HL-60/S4 treated with phorbol 12-myristate 13-acetate at 8.2 ng/mL for 4 days and 3 days (cell line): ENCODE data around the gene BIN1.

Experiments
- in situ Hi-C: fragments of 300-500 bp; cut with MboI; formaldehyde crosslinking; loops from 2 replicates; pipeline ENCODE4 v1.15.0; 2022; ENCODE audit warnings: low sequenced_read_pairs

Gene BIN1, protein sequence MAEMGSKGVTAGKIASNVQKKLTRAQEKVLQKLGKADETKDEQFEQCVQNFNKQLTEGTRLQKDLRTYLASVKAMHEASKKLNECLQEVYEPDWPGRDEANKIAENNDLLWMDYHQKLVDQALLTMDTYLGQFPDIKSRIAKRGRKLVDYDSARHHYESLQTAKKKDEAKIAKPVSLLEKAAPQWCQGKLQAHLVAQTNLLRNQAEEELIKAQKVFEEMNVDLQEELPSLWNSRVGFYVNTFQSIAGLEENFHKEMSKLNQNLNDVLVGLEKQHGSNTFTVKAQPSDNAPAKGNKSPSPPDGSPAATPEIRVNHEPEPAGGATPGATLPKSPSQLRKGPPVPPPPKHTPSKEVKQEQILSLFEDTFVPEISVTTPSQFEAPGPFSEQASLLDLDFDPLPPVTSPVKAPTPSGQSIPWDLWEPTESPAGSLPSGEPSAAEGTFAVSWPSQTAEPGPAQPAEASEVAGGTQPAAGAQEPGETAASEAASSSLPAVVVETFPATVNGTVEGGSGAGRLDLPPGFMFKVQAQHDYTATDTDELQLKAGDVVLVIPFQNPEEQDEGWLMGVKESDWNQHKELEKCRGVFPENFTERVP

DNA sequence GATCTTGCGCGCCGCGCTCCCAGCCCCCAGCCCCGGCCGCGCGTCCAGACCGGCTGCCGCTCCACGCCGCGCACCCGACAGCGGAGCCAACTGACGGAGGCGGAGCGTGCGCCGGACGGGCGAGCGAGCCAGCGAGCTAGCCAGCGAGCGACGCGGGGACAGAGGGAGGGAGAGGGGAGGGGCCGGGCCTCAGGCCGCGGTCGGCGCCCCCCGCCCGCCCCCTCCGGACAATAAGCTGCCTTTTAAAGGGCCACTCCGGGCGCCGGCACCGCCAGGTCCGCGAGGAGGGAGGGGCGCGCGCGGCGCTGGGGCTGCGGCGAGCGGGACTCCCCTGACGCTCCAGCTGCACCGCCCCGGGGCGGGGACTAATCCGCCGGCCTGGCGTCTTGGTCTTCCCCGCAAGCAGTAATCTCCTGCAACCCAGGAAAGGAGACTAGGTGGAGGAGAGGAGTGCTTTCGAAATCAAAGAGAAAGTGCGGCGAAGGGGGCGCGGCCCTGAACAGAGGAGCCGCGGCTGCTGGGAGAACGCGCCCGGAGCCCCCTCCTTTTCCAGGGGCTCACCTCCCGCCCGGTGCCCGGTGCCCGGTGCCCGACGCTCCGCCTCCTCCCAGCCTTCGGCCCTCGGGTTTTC is at the start of gene BIN1:
TSS of gene BIN1 (minus strand) at position 164 of the 631 bp plus-strand sequence. CDS start 211 bp downstream, outside the sequence.
- in situ Hi-C loops: no loop called here

DNA sequence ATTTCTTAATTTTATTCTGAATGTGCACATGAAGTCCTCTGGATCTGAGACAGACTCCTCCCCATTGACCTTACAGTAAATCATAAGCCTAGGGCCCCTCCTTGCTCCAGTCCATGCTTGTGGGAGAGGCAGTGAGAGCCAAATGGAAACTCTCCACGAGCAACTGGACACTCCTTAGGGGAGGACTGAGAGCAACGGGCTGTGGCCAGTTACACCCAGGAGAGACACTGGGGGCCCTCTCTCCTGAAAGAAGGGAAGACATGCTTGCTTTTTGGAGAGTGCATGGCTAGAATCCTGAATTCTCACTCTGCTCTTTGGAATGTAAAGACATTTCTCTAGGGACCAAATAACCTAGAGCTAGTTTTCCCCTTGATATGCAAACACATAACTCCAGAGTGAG is 49.0 kb upstream of the BIN1 start:
- in situ Hi-C loops: no loop called here

DNA sequence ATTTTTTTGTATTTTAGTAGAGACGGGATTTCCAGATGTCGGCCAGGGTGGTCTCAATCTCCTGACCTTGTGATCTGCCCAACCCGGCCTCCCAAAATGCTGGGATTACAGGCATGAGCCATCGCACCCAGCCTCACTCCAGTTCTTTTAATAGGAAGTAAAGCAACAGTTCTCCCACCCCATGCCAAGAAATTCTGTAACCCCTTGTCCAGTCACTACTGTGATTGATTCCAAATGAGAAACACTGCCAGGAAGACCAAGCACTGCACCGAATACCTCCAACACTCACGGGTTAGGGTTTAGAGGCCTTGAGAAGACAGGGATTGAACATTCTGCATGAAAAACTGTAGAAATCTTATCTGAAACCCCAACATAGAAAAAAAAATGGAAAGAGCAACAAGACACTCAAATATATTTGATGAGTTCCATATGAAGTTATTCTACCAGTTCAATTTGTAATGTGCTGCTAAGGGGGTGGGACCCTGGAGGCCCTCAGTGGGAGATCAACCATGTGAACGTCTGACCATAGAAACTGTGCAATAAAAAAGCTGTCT is 48.2 kb upstream of the BIN1 start:
- in situ Hi-C loops: no loop called here

DNA sequence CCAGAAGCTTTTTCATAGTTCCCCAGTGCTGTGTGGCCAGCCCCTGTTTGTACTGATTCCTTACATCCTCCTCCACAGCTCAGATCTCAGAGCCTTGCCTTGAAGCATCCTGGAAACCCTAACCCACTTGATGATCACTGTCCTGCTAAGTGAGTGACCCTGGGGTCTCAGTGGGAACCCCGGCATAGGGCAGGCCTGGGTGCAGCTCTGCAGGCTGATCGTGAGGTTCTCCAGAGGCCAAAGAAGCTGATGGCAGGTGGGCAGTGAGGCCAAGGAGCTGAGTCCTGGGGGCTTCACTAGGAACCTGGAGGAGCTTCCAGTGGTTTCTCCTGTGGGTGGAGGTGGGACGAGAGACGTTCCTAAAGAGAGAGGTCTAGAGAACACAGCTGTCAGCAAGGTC is 47.4 kb upstream of the BIN1 start:
- in situ Hi-C loops: no loop called here

DNA sequence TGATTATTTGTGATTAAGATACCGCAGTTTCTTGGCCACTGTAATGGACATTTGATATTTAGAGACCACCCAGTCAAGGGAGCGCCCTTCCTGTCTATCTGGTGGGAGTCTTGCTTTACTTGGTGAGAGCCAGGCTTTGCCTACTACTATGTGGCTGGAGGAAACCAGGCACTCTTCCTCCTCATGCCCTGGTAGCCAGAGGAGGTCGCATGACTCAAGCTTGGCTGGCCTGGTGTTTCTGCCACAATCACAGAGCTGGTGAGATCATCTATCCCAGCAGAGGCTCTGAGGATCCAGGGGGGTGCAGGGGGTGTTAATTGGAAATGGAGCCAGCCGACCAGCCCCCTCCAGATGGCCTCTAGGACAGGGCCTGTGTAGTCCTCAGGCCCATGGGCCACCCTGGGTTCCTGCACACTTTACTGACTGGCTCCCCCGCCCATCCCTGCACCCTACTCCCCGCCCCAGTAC is 46.8 kb upstream of the BIN1 start:
- in situ Hi-C loops: no loop called here

DNA sequence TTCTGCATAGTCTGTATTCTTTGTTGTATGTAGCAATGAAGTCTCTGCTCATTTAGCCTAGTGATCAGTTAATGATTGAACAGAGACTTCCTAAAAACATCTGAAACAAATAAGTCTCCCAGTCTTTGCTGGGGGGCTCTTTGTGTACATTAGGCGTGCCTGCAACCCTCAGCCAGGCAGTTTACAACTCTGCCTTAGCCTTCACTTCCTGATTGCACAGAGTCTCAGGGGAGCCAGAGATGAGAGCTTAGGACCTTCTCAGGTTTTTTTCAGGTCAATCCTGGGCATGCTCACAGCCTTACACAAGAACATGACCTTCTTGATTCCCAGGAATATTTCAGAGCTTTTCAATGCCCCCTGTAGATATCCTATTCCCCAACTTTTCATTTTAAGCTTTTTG is 44.0 kb upstream of the BIN1 start:
- in situ Hi-C loops: no loop called here

DNA sequence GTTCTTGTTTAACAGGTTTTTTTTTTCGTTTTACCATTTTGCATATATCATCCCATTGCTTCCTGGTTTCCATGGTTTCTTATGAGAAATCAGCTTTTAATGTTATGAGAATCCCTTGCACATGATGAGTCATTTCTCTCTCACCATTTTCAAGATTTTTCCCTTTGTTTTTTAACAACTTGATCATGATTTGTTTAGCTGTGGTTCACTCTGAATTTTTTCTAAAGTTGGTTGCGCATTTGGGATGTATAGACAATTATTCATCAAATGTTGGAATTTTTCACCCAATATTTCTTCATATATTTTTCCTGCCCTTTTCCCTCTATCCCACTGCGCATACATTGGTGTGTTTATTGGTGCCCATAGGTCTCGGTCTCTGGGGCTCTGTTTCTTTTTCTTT is 42.4 kb upstream of the BIN1 start:
- in situ Hi-C loops: no loop called here

DNA sequence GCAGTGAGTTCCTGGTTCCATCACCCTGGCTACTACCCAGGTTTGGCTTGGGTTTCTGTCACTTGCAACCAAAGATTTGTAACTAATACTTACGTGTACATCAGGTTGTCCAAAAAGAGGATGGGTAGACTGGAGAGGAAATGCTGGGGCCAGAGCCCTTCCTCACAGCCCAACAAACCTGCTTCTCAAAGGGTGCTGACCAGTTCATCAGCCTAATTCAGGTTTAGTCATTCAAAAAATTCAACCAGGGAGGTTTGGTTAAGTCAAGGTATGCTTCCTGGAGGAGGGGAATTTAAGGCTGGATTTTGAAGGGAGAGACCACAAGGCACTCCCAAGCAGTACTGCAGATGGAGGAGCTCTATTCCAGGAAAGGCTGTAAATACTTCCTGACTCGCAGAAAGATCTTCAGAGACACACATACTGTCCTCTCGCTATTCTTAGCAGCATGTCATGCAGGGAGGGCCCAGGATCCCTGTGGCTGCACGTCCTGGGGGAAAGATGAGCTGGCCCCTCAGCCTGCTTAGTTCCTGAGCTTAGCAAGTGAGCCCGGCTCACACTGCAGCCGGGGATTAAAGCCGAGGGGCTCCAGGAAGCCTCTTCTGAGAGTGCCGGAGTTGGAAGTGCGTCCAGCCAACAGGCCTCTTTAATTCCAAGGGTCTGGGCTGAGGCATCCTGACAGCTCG is 40.0 kb upstream of the BIN1 start:
- in situ Hi-C loops: no loop called here

DNA sequence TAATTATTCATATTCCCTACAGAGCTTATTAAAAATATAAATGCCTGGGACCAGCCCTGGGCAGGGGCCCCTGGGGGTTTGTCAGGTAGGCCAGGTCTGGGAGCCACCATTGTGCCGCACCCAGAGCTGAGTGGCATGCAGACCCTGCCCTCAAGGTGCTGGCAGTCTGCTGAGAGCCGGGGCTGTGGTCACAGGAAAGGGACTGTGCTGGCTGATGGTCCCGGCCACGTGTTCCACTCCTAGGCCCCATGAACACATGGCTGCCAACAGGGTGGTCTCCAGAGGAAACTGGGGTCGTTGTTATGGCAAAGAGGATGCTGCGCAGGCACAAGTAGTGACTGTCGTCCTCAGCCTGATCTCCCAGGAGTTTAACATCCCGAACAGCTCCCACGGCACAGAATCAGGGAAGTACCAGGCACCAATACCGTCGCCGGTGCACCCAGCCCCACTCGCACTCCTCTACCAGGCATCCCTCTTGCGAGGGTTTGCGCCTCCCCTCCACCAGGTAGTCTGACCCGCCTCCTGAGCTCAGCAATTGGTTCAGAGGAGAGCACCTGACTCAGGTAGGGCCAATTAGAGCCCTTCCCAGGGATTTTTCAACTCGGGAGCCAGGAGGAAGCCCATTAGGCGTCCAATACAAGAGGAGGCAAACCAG is 39.2 kb upstream of the BIN1 start:
- in situ Hi-C loops: no loop called here

DNA sequence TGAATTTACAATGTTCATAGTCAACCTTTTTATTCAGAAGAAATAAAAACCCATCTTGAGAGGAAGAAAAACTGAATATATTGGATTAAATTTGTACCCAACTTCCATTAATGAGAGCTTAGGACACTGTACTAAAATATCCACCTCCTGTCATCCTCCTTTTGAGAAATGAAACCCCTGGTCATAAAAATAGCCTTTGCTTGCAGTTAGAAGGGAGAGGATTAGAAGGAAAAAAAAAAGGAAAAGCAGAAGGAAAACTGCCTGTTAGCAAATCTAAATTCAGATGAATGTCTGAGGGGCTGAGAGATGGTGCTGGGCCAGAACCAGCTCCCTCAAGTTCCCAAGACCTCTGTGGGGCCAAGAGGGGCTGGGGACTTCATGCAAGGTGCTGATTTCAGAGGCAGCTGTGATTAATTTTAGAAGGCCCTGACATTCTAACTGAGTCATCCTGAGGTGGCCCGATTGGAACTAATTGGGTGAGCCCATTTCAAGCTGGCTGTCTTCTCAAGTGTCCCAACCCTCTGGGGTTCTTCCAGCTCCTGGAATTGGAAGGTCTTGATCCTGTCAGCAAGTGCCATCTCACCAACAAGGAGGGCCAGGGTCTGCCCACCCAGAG is 38.4 kb upstream of the BIN1 start:
- in situ Hi-C loops: no loop called here

DNA sequence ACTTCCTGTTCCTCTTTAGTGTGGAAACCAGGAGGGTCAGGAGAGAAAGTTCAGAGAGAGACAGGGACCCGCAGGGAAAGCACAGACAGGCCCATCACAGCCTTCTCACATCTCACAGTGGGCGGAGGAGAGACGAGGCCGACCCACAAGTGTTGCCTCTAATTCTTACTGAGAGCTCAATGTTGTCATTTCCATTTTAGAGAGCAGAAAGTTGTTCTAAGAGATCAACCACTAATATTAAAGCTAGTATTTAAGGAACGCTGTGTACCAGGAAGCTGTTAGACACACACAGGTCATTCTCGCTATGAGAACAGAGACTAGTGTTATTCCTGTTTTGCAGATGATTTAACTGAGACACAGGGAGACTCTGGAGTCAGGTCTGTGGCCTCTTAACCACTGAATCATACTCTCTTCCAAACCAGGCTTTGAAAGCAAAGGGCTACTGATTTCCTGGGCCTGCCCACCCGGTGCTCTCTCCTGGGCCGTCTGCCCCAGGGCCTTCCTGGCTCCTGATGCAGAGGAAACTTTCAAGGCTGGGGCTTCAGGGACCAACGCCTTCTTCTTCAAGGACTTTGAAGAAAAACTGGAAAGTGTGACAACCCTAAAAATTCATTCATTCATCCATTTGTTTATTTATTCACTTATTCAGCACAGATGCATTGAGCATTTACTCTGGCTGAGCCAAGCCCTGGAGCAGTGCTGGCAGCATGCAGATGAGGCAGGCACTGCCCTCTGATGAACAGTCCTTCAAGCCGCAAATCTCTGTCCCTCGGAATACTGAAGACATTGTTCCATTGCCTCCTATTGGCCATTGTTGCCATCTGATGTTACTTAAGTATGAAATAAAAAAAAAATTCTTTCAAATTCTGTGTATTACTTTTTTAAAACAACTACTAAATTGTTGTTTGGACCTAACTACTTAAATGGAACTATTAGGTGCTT is 37.2 kb upstream of the BIN1 start:
- in situ Hi-C loops: no loop called here

DNA sequence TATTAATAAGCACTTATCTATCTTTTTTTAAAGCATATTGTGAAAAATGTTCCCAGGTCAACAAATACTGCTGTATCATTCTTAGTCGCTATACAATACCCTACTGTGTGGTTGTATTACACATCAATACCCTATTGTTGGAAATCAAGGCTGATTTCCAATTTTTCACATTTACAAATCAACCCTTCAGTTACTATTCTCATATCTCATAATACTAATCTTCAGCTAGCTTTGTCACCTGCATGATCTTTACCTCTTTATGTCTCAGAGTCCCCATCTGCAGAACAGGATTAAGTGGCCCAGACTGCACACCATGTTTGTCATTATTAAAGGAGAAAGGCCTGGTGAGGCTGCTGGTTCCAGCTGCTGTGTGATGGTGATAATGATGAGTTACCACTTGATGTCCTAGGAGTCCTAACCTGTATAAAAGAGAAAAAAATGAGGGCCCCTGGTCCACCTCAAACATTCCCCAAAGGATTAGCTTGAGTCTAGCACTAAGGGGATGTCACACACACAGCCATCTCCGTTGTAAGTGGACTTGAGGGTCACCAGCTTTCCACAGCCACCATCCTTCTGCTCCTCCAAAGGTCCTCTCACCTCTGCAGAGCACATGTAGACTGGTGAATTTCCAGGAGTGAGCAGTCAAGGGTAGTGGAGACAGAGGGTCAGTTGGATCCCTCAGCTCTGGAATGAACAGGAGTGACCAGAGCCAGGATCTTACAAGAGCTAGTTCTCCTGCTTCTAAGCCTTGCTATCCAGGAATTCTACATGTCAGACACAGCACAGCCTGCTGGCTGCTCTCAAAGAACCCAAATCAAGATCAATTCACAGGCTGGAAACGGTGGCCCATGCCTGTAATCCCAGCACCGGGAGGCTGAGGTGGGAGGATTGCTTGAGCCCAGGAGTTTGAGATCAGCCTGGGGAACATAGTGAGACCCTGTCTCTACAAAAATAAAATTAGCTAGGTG is 36.0 kb upstream of the BIN1 start:
- in situ Hi-C loops: no loop called here

DNA sequence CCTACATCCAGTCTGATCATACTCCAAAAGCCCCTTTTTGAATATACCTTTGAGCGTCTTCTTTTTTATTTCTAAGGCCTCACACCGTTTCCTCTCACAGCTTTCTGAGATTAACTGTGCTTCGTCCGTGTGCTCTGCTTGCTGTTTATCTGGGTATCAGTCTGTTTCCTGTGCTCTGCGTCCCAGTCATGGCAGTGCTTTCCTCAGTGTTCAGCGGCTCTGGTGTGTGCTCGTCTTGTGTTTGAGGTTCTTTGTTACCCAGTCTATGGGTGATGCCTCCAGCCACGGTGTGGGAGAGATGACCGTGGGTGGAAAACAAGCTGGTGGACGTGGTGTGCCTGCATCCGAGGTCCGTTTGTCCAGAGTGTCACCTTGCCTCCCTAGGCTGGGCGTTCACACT is 33.6 kb upstream of the BIN1 start:
- in situ Hi-C loops: no loop called here

DNA sequence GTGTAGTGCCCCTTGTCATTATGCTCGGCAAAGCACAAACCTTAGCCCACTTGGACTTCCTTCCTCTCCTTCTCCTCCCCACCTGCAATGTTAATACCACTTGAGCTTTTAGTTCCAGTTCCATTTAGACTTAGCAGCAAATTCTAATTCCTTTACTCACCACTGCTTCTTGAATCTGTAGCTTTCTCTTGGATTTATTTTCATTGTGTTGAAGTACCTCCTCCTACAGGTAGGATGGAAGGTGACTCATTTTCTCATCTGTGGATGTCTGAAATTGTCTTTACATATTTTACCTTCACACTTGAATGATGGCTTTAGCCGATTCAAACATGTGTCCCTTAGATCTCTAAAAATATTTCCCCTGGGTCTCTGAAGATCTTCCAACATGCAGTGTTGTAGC is 32.8 kb upstream of the BIN1 start:
- in situ Hi-C loops: no loop called here

DNA sequence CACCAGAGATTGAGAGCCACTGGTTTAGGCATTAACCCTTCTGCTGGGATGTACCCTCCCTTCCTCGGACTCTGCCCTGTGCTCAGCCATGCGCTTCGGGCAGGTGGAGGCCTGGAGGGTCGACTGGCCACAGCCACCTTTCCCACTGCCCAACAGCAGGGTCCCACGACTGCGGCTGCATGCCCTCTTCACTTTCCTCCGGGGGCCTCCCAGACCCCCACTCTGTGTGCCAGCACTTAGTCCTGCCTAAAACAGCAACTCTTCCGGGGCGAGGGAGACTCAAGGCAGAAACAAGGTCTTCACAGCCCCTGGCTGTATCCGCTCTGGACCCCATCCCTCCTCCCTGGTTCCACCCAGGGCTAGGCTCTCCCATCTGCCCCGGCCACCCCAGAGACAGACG is 31.3 kb upstream of the BIN1 start:
- in situ Hi-C loops: no loop called here

DNA sequence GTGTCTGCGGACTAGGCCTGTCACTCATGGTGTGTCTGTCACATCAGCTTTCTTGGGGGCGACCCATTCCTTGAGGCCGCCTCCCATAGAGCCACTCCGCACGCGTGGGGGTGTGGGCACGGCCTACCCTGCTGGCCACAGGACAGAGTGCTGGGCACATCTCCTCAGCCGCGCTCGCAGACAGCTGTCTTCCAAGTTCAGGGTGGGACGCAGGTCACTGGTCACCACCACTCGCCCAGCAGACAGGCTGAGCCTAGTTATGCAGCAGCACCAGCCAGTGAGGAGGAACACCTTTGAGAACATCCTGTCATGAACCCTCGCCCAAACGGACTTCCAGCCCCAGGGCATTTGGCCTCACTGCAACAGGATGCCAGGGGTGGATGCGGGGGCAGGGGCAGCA is 30.8 kb upstream of the BIN1 start:
- in situ Hi-C loops: no loop called here

DNA sequence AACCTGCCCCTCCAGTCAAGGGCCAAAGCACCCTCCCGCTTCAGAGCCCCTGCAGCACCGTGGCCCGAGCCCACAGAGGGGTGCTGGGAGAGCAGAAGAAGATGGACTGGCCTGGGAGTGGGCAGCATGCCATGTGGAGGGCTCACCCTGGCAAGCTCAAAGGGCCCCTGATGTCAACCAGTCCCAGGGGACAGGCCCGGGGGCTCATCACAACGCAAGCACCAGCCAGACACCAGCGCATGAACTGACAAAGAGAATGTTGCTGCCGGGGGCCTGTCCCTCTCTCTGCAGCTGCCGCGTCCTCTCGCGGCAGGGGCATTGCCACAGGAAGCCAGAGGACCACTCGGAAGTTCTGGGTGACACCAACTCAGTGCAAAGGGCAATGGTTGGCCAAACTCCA is 30.3 kb upstream of the BIN1 start:
- in situ Hi-C loops: no loop called here
